HepG2 (cell line): Measurements from ENCODE around the gene EEPD1. TPM values are rescaled to one million over a fixed set of nuclear protein-coding genes. Genes with fewer than 3 reads are reported as not detected.

ENCODE experiments used
- DMAP1 ChIP-seq: IDR thresholded peaks from 2 replicates; pipeline ENCODE4 v1.6.1; 2016
- EZH2 ChIP-seq: conservative IDR thresholded peaks from 2 replicates; pipeline ENCODE4 v1.6.1; 2012; ENCODE audit warnings: mild to moderate bottlenecking, low read depth, low read length, moderate library complexity
- HNRNPLL ChIP-seq: fragments of 200-400 bp; formaldehyde crosslinking; IDR thresholded peaks from 2 replicates; pipeline ENCODE4 v1.6.1; 2017; ENCODE audit warnings: mild to moderate bottlenecking, low read depth, low read length; ENCODE audit not compliant: poor library complexity, severe bottlenecking
- MIER3 ChIP-seq: IDR thresholded peaks from 2 replicates; pipeline ENCODE4 v1.6.1; 2016; ENCODE audit warnings: missing compliant biosample characterization, borderline replicate concordance
- MXD1 ChIP-seq: sonication (generic); formaldehyde crosslinking; IDR thresholded peaks from 2 replicates; pipeline ENCODE4 v1.4.0; 2020; ENCODE audit warnings: mild to moderate bottlenecking, missing genetic modification reagents
- PRDM15 ChIP-seq: sonication (generic); formaldehyde crosslinking; IDR thresholded peaks from 2 replicates; pipeline ENCODE4 v1.4.0; 2020; ENCODE audit warnings: missing genetic modification reagents
- SMAD1 ChIP-seq: sonication (generic); formaldehyde crosslinking; IDR thresholded peaks from 2 replicates; pipeline ENCODE4 v1.4.0; 2020; ENCODE audit warnings: missing genetic modification reagents, low read depth, mild to moderate bottlenecking, borderline replicate concordance
- THYN1 ChIP-seq: sonication (generic); formaldehyde crosslinking; IDR thresholded peaks from 2 replicates; pipeline ENCODE4 v1.8.1; 2023; ENCODE audit warnings: low read depth, mild to moderate bottlenecking, moderate library complexity, missing genetic modification reagents, borderline replicate concordance
- U2AF2 ChIP-seq: fragments of 200-400 bp; formaldehyde crosslinking; IDR thresholded peaks from 2 replicates; pipeline ENCODE4 v1.6.1; 2017; ENCODE audit warnings: low read depth, mild to moderate bottlenecking, low read length
- ZNF234 ChIP-seq: sonication (generic); formaldehyde crosslinking; conservative IDR thresholded peaks from 2 replicates; pipeline ENCODE4 v1.5.1; 2020; ENCODE audit warnings: mild to moderate bottlenecking, missing genetic modification reagents
- ZNF264 ChIP-seq: sonication (generic); formaldehyde crosslinking; IDR thresholded peaks from 2 replicates; pipeline ENCODE4 v1.4.0; 2020; ENCODE audit warnings: missing genetic modification reagents
- ZNF687 ChIP-seq: sonication (generic); formaldehyde crosslinking; IDR thresholded peaks from 2 replicates; pipeline ENCODE4 v1.5.1; 2020; ENCODE audit warnings: mild to moderate bottlenecking, missing genetic modification reagents, moderate library complexity
- polyA plus RNA-seq, 8 experiments: library from polyadenylated mRNA; depleted of rRNA in 3 of 8; stranded (reverse) in 7 of 8; unstranded in 1 of 8; fragments of >200 nt; fragmentation: Illumina TruSeq in 4 of 8; extraction: Trizol in 4 of 8; gene quantifications; 2 replicates each; pipeline versions ENCODE4 v1.2.1 to v1.2.3, GENCODE V29; 2011 to 2016; ENCODE audit warnings: low read depth in 4 of 8, missing spikeins in 1 of 8, mixed read lengths in 1 of 8; ENCODE audit not compliant: insufficient read depth in 1 of 8
- total RNA-seq, 5 experiments: library from RNA; depleted of rRNA; stranded (reverse); fragments of >200 nt; fragmentation: Illumina TruSeq; extraction: Trizol; gene quantifications; 2 replicates each; pipeline ENCODE4 v1.2.3, GENCODE V29; 2016; ENCODE audit warnings: low read depth in 1 of 5
- TF ChIP-seq, protein P1 (sequence below): sonication (generic); formaldehyde crosslinking; IDR thresholded peaks from 2 replicates; pipeline ENCODE4 v1.5.1; 2020; ENCODE audit warnings: missing genetic modification reagents, mild to moderate bottlenecking, borderline replicate concordance
- TF ChIP-seq, protein P2 (sequence below): sonication (generic); formaldehyde crosslinking; IDR thresholded peaks from 2 replicates; pipeline ENCODE4 v1.4.0; 2020; ENCODE audit warnings: missing genetic modification reagents, borderline replicate concordance

Gene EEPD1
- total and polyA plus RNA-seq, 2 of the 13 experiments (the other 11 are each of a cell fraction or from before 2014, with no cell fraction given) = 10.1 to 16.4 TPM

DNA sequence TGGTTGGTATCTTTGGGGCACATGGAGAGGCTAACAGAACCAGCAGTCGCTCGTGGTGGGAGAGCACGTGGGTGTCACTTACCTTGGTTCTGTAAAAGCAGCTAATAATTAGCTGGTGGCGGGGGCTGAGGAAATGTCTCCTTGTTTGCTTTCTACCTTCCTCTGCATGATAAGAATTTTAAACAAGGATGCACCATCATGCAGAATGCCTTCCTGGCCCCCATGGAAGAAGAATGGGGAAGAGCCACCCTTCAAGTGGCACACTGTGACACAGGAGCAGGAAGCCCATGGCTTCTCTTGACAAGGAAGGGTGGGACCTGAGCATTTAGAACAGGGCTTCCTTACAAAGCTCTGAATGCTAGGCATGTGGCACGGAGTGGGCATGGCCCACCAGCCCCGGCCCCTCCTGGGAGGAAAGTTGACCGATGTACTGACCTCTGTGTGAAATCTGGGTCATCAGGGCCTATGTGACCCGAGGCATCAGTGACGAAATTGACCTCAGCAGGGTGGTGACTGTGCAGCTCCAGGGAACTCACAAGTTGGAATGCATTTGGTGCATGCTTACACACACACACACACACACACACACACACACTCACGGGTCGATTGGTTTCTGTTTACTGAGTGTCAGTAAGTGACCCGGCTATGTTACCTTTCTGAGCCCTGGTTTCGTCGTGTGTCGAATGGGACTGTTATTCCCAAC lies 119.7 kb downstream of the EEPD1 start (continued):
- TF ChIP-seq, protein P1, sequence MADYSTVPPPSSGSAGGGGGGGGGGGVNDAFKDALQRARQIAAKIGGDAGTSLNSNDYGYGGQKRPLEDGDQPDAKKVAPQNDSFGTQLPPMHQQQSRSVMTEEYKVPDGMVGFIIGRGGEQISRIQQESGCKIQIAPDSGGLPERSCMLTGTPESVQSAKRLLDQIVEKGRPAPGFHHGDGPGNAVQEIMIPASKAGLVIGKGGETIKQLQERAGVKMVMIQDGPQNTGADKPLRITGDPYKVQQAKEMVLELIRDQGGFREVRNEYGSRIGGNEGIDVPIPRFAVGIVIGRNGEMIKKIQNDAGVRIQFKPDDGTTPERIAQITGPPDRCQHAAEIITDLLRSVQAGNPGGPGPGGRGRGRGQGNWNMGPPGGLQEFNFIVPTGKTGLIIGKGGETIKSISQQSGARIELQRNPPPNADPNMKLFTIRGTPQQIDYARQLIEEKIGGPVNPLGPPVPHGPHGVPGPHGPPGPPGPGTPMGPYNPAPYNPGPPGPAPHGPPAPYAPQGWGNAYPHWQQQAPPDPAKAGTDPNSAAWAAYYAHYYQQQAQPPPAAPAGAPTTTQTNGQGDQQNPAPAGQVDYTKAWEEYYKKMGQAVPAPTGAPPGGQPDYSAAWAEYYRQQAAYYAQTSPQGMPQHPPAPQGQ = no peak
- no peak for TF ChIP-seq SMAD1 (CRISPR knock-in tag)
- no peak for TF ChIP-seq ZNF234
- no peak for TF ChIP-seq U2AF2
- TF ChIP-seq, protein P2, sequence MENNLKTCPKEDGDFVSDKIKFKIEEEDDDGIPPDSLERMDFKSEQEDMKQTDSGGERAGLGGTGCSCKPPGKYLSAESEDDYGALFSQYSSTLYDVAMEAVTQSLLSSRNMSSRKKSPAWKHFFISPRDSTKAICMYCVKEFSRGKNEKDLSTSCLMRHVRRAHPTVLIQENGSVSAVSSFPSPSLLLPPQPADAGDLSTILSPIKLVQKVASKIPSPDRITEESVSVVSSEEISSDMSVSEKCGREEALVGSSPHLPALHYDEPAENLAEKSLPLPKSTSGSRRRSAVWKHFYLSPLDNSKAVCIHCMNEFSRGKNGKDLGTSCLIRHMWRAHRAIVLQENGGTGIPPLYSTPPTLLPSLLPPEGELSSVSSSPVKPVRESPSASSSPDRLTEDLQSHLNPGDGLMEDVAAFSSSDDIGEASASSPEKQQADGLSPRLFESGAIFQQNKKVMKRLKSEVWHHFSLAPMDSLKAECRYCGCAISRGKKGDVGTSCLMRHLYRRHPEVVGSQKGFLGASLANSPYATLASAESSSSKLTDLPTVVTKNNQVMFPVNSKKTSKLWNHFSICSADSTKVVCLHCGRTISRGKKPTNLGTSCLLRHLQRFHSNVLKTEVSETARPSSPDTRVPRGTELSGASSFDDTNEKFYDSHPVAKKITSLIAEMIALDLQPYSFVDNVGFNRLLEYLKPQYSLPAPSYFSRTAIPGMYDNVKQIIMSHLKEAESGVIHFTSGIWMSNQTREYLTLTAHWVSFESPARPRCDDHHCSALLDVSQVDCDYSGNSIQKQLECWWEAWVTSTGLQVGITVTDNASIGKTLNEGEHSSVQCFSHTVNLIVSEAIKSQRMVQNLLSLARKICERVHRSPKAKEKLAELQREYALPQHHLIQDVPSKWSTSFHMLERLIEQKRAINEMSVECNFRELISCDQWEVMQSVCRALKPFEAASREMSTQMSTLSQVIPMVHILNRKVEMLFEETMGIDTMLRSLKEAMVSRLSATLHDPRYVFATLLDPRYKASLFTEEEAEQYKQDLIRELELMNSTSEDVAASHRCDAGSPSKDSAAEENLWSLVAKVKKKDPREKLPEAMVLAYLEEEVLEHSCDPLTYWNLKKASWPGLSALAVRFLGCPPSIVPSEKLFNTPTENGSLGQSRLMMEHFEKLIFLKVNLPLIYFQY (CRISPR knock-in tag) = peak; percentile 33; the same call in 1 of the 2 replicates
- TF ChIP-seq EZH2 = no peak
- TF ChIP-seq ZNF687 (CRISPR knock-in tag) = peak; percentile 92
- no peak for TF ChIP-seq HNRNPLL
- TF ChIP-seq ZNF264 (CRISPR knock-in tag) = no peak
- peak; percentile 61; the same call in 1 of the 2 replicates for TF ChIP-seq MIER3
- no peak for TF ChIP-seq PRDM15 (CRISPR knock-in tag)
- no peak for TF ChIP-seq MXD1 (CRISPR knock-in tag)
- TF ChIP-seq THYN1 (CRISPR knock-in tag) = no peak
- no peak for TF ChIP-seq DMAP1 (CRISPR knock-in tag)
